GM12878 (cell line): ENCODE results near the gene NPBWR2. TPM values are rescaled to one million over a fixed set of nuclear protein-coding genes. Genes with fewer than 3 reads are reported as not detected.

Source experiments
- ATAC-seq: fragments of 200-7000 bp; cut with Tn5 transposase; 3 replicates; pipeline ENCODE4 v1.9.1; 2020; ENCODE audit warnings: mild to moderate bottlenecking, moderate library complexity
- BruUV-seq: library from RNA; stranded (reverse); fragments of 400-500 nt; replicated peaks from 2 replicates; lab custom pipeline; 2021; lab: Mats Ljungman, UMichigan
- CTCF ChIA-PET: fragments of 300-600 bp; sonication (Branson Sonifier 250); formaldehyde crosslinking; extraction: SDS; loops from one replicate; lab custom pipeline; 2021; ENCODE audit warnings: inconsistent platforms; lab: Yijun Ruan, JAX
- POLR2A ChIA-PET: fragments of 350-600 bp; formaldehyde crosslinking; extraction: SDS; loops from one replicate; lab custom pipeline; 2021; ENCODE audit warnings: inconsistent platforms; lab: Charles Lee
- RAD21 ChIA-PET: fragments of 300-600 bp; sonication (Branson Sonifier 250); formaldehyde crosslinking; loops from one replicate; lab custom pipeline; 2023; ENCODE audit warnings: antibody characterized with exemption; ENCODE audit not compliant: unreplicated experiment; lab: Charles Lee
- SMC1A ChIA-PET: fragments of 300-600 bp; sonication (Branson Sonifier 250); formaldehyde crosslinking; loops from one replicate; lab custom pipeline; 2023; ENCODE audit not compliant: unreplicated experiment, uncharacterized antibody; lab: Charles Lee
- DNase-seq: peaks from one replicate; pipeline ENCODE4 v3.0.0-alpha.2; 2011; ENCODE audit warnings: low read depth, low spot score
- FAIRE-seq: peaks from 3 replicates; lab custom pipeline; 2011; peaks lifted over from hg19 to GRCh38; lab: Jason Lieb, UNC
- H2AFZ ChIP-seq: 2 replicates; pipeline ENCODE4 v1.6.0; 2011; ENCODE audit warnings: low read depth, low read length, control low read depth; ENCODE audit not compliant: control insufficient read depth
- H3K27ac ChIP-seq: 2 replicates; pipeline ENCODE4 v1.5.1; 2011; ENCODE audit warnings: control low read depth; ENCODE audit not compliant: control insufficient read depth, insufficient read depth
- H3K27me3 ChIP-seq, 2 experiments: replicated peaks in 1 of 2; 2 replicates each; pipeline versions ENCODE4 v1.6.0 to v1.6.1; 2011; ENCODE audit warnings: low read length in 1 of 2; ENCODE audit not compliant: control insufficient read depth in 2 of 2, insufficient read depth in 2 of 2
- H3K36me3 ChIP-seq, 2 experiments: 2 replicates each; pipeline ENCODE4 v1.5.1; 2011; ENCODE audit warnings: low read length in 1 of 2; ENCODE audit not compliant: control insufficient read depth in 2 of 2, insufficient read depth in 2 of 2
- H3K4me1 ChIP-seq: 2 replicates; pipeline ENCODE4 v1.6.1; 2011; ENCODE audit warnings: mild to moderate bottlenecking, low read length, moderate library complexity, mixed read lengths; ENCODE audit not compliant: control insufficient read depth, insufficient read depth
- H3K4me2 ChIP-seq: 2 replicates; pipeline ENCODE4 v1.6.0; 2011; ENCODE audit warnings: control low read depth; ENCODE audit not compliant: control insufficient read depth, insufficient read depth
- H3K4me3 ChIP-seq: fragments of 200-600 bp; sonication (generic); 2 replicates; pipeline ENCODE4 v1.5.1; 2016
- H3K79me2 ChIP-seq: 2 replicates; pipeline ENCODE4 v1.6.0; 2011; ENCODE audit warnings: low read length; ENCODE audit not compliant: control insufficient read depth, insufficient read depth
- H3K9ac ChIP-seq: 2 replicates; pipeline ENCODE4 v1.8.0; 2011; ENCODE audit warnings: low read length, control low read depth, mixed read lengths; ENCODE audit not compliant: control insufficient read depth, insufficient read depth
- H3K9me3 ChIP-seq: replicated peaks from 3 replicates; pipeline ENCODE4 v1.5.1; 2011; ENCODE audit warnings: mild to moderate bottlenecking, low read length; ENCODE audit not compliant: control insufficient read depth, insufficient read depth
- H4K20me1 ChIP-seq: 2 replicates; pipeline ENCODE4 v1.6.0; 2011; ENCODE audit not compliant: control insufficient read depth, insufficient read depth
- MXI1 ChIP-seq: fragments of 150-350 bp; IDR thresholded peaks from 2 replicates; pipeline ENCODE4 v1.6.1; 2011; ENCODE audit warnings: low read depth, mild to moderate bottlenecking, inconsistent platforms, low read length, improper control_type of control experiment
- MYB ChIP-seq: fragments of 150-350 bp; IDR thresholded peaks from 2 replicates; pipeline ENCODE4 v1.6.1; 2014; ENCODE audit warnings: mild to moderate bottlenecking, low read depth, low read length, borderline replicate concordance
- PML ChIP-seq: IDR thresholded peaks from 2 replicates; pipeline ENCODE4 v1.6.1; 2012; ENCODE audit warnings: low read length, inconsistent platforms
- RCOR1 ChIP-seq: conservative IDR thresholded peaks from 2 replicates; pipeline ENCODE4 v1.6.1; 2012; ENCODE audit warnings: low read depth, low read length, improper control_type of control experiment
- SP1 ChIP-seq: IDR thresholded peaks from one replicate; pipeline ENCODE4 v1.6.1; 2011; ENCODE audit warnings: low read depth, low read length
- SREBF2 ChIP-seq: IDR thresholded peaks from 2 replicates; pipeline ENCODE4 v1.6.1; 2012; ENCODE audit warnings: mild to moderate bottlenecking, low read length
- TBL1XR1 ChIP-seq: IDR thresholded peaks from 2 replicates; pipeline ENCODE4 v1.6.1; 2012; ENCODE audit warnings: low read depth, low read length, improper control_type of control experiment
- YBX1 ChIP-seq: fragments of 450-650 bp; IDR thresholded peaks from 2 replicates; pipeline ENCODE4 v1.6.1; 2016; ENCODE audit warnings: antibody characterized with exemption
- ZZZ3 ChIP-seq: IDR thresholded peaks from 2 replicates; pipeline ENCODE4 v1.6.1; 2011; ENCODE audit warnings: low read depth; ENCODE audit not compliant: control insufficient read depth, insufficient read length
- WGBS: methylation state at CpG from one replicate; pipeline ENCODE4 v1.1.6; 2016; ENCODE audit warnings: low lambda C conversion rate; ENCODE audit not compliant: insufficient replicate concordance, insufficient coverage; ENCODE audit errors: missing lambda C conversion rate; 5-methylcytosine and 5-hydroxymethylcytosine counted together
- in situ Hi-C: fragments of 300-500 bp; cut with MboI; formaldehyde crosslinking; loops from 9 replicates; pipeline ENCODE4 v1.14.3; 2018; ENCODE audit warnings: mixed read lengths
- intact Hi-C: fragments of 100-400 bp; cut with micrococcal nuclease; formaldehyde crosslinking; loops from one replicate; pipeline ENCODE4 v1.14.2; 2022; ENCODE audit not compliant: unreplicated experiment
- polyA plus RNA-seq, 11 experiments: library from polyadenylated mRNA; depleted of rRNA in 4 of 11; unstranded in 6 of 11; stranded (reverse) in 5 of 11; fragments of >200 nt; fragmentation: Nextera tagmentation in 4 of 11; fragmentation: Illumina TruSeq in 1 of 11; extraction: Ambion mirVana in 4 of 11; extraction: Trizol in 1 of 11; gene quantifications; 1 replicate in 1 of 11; 2 replicates in 10 of 11; pipeline versions ENCODE4 v1.2.1 to v1.2.3, GENCODE V29; 2011 to 2016; ENCODE audit warnings: inconsistent platforms in 2 of 11, missing spikeins in 2 of 11, low read depth in 1 of 11
- total RNA-seq, 4 experiments: library from RNA; depleted of rRNA in 3 of 4; stranded (reverse); fragments of >200 nt in 3 of 4; fragmentation: Illumina TruSeq in 1 of 4; extraction: Trizol in 1 of 4; gene quantifications; 2 replicates each; pipeline versions ENCODE4 v1.2.1 to v1.2.3, GENCODE V29; 2013 to 2021
- TF ChIP-seq, protein P1 (sequence below): fragments of 450-650 bp; IDR thresholded peaks from 2 replicates; pipeline ENCODE4 v1.6.1; 2016; ENCODE audit warnings: mild to moderate bottlenecking
- TF ChIP-seq, protein P2 (sequence below): IDR thresholded peaks from 2 replicates; pipeline ENCODE4 v1.6.1; 2012; ENCODE audit warnings: low read depth, low read length, improper control_type of control experiment
- TF ChIP-seq, protein P3 (sequence below): fragments of 450-650 bp; IDR thresholded peaks from 2 replicates; pipeline ENCODE4 v1.6.1; 2016; ENCODE audit warnings: mild to moderate bottlenecking
- TF ChIP-seq, protein P4 (sequence below): fragments of 450-650 bp; IDR thresholded peaks from 2 replicates; pipeline ENCODE4 v1.6.1; 2018; ENCODE audit warnings: borderline replicate concordance, mild to moderate bottlenecking; ENCODE audit not compliant: partially characterized antibody
- TF ChIP-seq, protein P5 (sequence below): fragments of 450-650 bp; IDR thresholded peaks from 2 replicates; pipeline ENCODE4 v1.6.1; 2017; ENCODE audit warnings: mild to moderate bottlenecking, low read depth, inconsistent platforms; ENCODE audit not compliant: poor library complexity, severe bottlenecking
- TF ChIP-seq, protein P6 (sequence below): IDR thresholded peaks from 2 replicates; pipeline ENCODE4 v1.6.1; 2011; ENCODE audit warnings: low read depth, mild to moderate bottlenecking, low read length, moderate library complexity, borderline replicate concordance; ENCODE audit errors: extremely low read depth

NPBWR2 gene
- total and polyA plus RNA-seq, 10 of the 15 experiments (the other 5 are each of a cell fraction or from before 2014, with no cell fraction given): not detected

DNA sequence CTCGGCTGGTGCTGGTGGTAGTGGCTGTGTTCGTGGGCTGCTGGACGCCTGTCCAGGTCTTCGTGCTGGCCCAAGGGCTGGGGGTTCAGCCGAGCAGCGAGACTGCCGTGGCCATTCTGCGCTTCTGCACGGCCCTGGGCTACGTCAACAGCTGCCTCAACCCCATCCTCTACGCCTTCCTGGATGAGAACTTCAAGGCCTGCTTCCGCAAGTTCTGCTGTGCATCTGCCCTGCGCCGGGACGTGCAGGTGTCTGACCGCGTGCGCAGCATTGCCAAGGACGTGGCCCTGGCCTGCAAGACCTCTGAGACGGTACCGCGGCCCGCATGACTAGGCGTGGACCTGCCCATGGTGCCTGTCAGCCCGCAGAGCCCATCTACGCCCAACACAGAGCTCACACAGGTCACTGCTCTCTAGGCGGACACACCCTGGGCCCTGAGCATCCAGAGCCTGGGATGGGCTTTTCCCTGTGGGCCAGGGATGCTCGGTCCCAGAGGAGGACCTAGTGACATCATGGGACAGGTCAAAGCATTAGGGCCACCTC, 8.8 kb downstream of the NPBWR2 start:
- POLR2A ChIA-PET: no interaction called here
- intact Hi-C loops: no loop called here
- no peak for FAIRE-seq
- TF ChIP-seq SREBF2 (no peak), YBX1 (no peak), TBL1XR1 (no peak), SP1 (no peak), MYB (no peak), PML (no peak), ZZZ3 (no peak), MXI1 (no peak), RCOR1 (no peak)
- TF ChIP-seq, protein P1, sequence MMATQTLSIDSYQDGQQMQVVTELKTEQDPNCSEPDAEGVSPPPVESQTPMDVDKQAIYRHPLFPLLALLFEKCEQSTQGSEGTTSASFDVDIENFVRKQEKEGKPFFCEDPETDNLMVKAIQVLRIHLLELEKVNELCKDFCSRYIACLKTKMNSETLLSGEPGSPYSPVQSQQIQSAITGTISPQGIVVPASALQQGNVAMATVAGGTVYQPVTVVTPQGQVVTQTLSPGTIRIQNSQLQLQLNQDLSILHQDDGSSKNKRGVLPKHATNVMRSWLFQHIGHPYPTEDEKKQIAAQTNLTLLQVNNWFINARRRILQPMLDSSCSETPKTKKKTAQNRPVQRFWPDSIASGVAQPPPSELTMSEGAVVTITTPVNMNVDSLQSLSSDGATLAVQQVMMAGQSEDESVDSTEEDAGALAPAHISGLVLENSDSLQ: no peak
- TF ChIP-seq, protein P2, sequence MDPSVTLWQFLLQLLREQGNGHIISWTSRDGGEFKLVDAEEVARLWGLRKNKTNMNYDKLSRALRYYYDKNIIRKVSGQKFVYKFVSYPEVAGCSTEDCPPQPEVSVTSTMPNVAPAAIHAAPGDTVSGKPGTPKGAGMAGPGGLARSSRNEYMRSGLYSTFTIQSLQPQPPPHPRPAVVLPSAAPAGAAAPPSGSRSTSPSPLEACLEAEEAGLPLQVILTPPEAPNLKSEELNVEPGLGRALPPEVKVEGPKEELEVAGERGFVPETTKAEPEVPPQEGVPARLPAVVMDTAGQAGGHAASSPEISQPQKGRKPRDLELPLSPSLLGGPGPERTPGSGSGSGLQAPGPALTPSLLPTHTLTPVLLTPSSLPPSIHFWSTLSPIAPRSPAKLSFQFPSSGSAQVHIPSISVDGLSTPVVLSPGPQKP: no peak
- TF ChIP-seq, protein P3, sequence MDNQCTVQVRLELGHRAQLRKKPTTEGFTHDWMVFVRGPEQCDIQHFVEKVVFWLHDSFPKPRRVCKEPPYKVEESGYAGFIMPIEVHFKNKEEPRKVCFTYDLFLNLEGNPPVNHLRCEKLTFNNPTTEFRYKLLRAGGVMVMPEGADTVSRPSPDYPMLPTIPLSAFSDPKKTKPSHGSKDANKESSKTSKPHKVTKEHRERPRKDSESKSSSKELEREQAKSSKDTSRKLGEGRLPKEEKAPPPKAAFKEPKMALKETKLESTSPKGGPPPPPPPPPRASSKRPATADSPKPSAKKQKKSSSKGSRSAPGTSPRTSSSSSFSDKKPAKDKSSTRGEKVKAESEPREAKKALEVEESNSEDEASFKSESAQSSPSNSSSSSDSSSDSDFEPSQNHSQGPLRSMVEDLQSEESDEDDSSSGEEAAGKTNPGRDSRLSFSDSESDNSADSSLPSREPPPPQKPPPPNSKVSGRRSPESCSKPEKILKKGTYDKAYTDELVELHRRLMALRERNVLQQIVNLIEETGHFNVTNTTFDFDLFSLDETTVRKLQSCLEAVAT: no peak
- TF ChIP-seq, protein P4, sequence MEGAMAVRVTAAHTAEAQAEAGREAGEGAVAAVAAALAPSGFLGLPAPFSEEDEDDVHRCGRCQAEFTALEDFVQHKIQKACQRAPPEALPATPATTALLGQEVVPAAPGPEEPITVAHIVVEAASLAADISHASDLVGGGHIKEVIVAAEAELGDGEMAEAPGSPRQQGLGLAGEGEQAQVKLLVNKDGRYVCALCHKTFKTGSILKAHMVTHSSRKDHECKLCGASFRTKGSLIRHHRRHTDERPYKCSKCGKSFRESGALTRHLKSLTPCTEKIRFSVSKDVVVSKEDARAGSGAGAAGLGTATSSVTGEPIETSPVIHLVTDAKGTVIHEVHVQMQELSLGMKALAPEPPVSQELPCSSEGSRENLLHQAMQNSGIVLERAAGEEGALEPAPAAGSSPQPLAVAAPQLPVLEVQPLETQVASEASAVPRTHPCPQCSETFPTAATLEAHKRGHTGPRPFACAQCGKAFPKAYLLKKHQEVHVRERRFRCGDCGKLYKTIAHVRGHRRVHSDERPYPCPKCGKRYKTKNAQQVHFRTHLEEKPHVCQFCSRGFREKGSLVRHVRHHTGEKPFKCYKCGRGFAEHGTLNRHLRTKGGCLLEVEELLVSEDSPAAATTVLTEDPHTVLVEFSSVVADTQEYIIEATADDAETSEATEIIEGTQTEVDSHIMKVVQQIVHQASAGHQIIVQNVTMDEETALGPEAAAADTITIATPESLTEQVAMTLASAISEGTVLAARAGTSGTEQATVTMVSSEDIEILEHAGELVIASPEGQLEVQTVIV: no peak
- TF ChIP-seq, protein P5, sequence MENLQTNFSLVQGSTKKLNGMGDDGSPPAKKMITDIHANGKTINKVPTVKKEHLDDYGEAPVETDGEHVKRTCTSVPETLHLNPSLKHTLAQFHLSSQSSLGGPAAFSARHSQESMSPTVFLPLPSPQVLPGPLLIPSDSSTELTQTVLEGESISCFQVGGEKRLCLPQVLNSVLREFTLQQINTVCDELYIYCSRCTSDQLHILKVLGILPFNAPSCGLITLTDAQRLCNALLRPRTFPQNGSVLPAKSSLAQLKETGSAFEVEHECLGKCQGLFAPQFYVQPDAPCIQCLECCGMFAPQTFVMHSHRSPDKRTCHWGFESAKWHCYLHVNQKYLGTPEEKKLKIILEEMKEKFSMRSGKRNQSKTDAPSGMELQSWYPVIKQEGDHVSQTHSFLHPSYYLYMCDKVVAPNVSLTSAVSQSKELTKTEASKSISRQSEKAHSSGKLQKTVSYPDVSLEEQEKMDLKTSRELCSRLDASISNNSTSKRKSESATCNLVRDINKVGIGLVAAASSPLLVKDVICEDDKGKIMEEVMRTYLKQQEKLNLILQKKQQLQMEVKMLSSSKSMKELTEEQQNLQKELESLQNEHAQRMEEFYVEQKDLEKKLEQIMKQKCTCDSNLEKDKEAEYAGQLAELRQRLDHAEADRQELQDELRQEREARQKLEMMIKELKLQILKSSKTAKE: no peak
- TF ChIP-seq, protein P6, sequence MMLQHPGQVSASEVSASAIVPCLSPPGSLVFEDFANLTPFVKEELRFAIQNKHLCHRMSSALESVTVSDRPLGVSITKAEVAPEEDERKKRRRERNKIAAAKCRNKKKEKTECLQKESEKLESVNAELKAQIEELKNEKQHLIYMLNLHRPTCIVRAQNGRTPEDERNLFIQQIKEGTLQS: no peak

More for the DNA sequence above, 8.8 kb downstream of the NPBWR2 start:
- no peak for DNase-seq
- ATAC-seq: no peak
- Histone ChIP-seq H4K20me1 (no peaks in the 10 kb centered on the region), H3K36me3 (no peaks in the 10 kb centered on the region), H3K4me3 (no peak overlapping the region), H2AFZ (no peak overlapping the region), H3K4me1 (peaks cover 16% of the 10 kb centered on the region), H3K4me2 (no peak overlapping the region), H3K9me3 (no peaks in the 10 kb centered on the region), H3K79me2 (no peaks in the 10 kb centered on the region), H3K9ac (no peak overlapping the region), H3K27me3 (peaks cover 4 to 11% of the 10 kb centered on the region in 2 experiments; a peak in 3 of 4 replicates), H3K27ac (no peak overlapping the region)
- ChIA-PET RAD21 (interaction anchor here (1.1 kb wide), 1 partner anchor 23 kb away, joined by 3 read pairs; no protein-coding TSS in a partner anchor), SMC1A (no interaction called here), CTCF (interaction anchor here (1.0 to 2.6 kb wide), 2 partner anchors 15 to 22 kb away, joined by 3 to 7 read pairs; partner anchors contain the start of gene LKAAEAR1)
- no TSS peak for BruUV-seq
- WGBS: 67% methylated on average over 28 of the region's 28 CpGs
- in situ Hi-C loops: no loop called here
